ENCODE measurements around the gene PTOV1.

The PTOV1 gene

GRCh38 chr19:49850487-49851342 is at the start of gene PTOV1:
TSS of gene PTOV1 (plus strand) at chr19:49851159.
- peak in 1 of 2 experiments; percentile 80 for DNase-seq

DNA sequence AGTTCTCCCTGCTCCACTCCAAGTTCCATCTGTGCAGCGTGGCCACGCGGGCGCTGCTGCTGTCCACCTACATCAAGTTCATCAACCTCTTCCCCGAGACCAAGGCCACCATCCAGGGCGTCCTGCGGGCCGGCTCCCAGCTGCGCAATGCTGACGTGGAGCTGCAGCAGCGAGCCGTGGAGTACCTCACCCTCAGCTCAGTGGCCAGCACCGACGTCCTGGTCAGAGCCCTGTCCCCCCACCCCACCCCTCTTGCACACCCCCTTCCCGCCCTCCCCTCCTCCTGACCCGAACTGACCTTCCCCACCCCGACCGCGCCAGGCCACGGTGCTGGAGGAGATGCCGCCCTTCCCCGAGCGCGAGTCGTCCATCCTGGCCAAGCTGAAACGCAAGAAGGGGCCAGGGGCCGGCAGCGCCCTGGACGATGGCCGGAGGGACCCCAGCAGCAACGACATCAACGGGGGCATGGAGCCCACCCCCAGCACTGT is 49.5 kb upstream of the PTOV1 start:
- no peak for DNase-seq

DNA sequence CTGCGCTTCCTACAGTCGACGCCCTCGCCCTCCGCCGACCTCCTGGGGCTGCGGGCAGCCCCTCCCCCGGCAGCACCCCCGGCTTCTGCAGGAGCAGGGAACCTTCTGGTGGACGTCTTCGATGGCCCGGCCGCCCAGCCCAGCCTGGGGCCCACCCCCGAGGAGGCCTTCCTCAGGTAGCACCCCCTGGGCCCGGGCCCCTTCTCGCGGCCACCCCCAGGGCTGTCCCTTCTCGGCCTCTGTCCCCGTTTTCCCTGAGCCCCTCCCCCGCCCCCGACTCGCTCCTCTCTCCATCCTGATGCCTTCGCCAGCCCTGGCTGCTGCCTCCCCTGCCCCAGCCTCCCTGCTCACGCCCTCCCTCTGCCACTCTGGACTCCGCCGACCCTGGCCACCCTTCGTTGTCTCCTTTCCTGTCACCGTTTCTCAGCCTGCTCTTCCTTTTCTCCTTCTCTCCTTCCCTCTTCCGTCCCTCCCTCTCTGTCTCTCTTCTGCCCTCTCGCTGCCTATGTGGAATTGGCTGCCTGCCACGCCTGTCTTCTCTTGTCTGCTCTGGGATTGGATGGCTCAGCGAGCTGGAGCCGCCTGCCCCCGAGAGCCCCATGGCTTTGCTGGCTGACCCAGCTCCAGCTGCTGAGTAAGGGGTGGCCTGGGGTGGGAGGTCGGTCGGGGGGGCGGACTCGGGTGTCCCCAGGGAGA is 48.8 kb upstream of the PTOV1 start:
- DNase-seq, result peak in 1 of 2 experiments; percentile 84

DNA sequence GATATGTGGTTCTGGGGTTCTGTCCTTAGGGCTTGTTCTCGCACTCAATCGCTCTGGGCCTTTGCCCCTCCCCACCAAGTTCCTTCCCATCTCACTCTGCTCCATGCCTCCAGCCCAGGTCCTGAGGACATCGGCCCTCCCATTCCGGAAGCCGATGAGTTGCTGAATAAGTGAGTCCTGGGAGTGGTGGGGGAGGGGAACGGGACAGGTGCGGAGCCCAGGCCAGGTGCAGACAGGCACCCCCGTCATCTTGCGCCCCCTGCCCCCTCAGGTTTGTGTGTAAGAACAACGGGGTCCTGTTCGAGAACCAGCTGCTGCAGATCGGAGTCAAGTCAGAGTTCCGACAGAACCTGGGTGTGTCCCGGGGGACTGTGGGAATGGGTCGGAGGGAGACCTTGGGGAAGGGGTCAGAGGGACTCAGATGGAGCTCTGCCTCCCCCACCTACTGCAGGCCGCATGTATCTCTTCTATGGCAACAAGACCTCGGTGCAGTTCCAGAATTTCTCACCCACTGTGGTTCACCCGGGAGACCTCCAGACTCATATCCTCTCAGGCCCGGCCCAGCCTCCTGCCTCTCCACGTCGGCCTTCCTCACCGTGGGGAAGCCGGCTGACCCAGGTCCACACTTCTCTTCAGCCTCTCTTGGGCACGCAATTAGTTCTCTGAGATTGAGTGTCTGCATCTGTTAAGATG is 48.0 kb upstream of the PTOV1 start:
- DNase-seq, result no peak

DNA sequence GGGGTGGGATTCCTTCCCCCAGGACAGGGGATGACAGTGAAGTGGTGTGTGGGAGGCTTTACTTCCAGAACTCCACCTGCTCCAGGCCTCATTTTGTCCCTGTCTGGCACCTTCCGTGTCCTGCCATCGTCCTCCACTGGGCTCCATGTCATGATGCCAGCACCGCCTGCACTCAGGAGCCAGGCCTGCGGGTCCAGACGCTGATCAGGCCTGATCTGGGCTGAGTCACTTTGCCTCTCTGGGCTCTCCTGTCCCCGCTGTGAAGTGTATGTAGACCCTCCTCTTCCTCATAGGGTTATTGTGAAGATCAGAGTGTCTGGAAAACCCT is 47.5 kb upstream of the PTOV1 start:
- DNase-seq, result no peak

DNA sequence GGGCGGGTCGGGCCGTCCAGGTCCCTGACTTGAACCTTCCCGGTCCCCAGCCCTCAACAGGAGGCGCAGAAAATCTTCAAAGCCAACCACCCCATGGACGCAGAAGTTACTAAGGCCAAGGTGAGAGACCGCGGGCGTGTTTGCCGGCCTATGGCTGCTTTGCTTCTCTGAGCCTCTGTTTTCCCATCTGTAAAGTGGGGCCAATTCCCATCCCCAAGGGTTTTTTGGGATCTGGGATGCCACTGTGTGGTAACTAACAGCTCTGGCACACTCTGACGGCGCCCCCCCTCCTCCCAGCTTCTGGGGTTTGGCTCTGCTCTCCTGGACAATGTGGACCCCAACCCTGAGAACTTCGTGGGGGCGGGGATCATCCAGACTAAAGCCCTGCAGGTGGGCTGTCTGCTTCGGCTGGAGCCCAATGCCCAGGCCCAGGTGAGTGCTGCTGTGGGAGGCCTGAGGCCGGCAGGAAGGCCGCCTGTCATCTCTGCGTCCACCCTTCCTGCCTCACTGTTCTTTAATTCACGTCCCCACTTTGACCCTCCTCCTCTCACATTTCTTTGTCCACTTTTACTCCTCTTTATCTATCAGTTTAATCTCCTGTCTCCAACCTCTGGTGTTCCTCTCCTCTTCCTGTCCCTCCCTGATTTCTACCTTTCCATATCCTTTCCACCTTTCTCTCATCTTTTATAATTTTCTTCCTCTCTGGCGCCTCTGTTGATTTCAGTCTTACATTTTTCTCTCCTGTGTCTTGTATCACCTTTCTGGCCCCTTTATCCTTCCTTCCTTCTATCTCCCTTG is 44.9 kb upstream of the PTOV1 start:
- DNase-seq, result no peak

DNA sequence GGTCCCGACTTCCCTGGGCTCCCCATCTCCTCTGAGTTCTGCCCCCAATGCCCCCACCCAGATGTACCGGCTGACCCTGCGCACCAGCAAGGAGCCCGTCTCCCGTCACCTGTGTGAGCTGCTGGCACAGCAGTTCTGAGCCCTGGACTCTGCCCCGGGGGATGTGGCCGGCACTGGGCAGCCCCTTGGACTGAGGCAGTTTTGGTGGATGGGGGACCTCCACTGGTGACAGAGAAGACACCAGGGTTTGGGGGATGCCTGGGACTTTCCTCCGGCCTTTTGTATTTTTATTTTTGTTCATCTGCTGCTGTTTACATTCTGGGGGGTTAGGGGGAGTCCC is 44.4 kb upstream of the PTOV1 start:
- DNase-seq, result no peak

- no peak for DNase-seq
These were observed 43.7 kb upstream of the PTOV1 start for GRCh38 chr19:49807058-49807903.

DNA sequence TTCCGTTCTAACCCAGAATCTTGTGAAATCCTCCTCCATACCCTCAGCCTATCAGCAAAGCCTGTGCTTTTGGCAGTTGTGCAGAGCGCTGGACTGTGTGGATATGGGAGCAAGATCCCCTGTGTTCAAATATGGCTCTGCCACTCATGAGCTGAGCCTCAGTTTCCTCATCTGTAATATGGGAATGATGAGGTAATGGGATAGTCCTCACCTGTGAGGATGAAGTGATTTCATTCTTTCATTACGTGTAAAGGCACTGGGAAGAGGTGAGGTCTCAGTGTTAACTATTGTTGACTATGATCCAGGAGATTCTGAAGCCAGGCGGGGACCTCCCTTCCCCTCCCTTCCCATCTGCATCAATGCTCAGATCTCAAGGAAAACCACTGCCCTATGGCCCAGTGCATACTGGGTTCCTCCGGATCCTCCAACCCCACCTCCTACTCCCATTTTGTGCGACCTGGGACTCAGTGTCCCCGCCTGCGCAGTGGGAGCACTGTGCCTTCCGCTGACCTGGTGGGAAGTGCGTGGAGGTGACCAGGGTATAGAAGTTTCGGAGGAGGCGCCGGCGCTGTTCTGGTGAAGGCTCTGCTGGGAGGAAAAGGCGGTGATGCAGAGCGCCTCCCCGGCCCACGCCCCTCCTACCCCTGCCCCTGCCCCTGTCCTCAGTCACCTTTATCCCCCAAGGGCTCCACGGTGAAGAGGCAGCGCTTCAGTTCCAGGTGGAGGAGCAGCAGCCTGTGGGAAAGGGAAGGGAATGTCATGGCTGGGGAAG is 42.9 kb upstream of the PTOV1 start:
- no peak for DNase-seq

GRCh38 chr19:49808711-49809159 is 42.2 kb upstream of the PTOV1 start:
- DNase-seq, result peak in 1 of 2 experiments; percentile 22

GRCh38 chr19:49809160-49809940 is 41.6 kb upstream of the PTOV1 start:
- peak in 1 of 2 experiments; percentile 14 for DNase-seq

GRCh38 chr19:49809941-49810389 is 41.0 kb upstream of the PTOV1 start:
- no peak for DNase-seq

DNA sequence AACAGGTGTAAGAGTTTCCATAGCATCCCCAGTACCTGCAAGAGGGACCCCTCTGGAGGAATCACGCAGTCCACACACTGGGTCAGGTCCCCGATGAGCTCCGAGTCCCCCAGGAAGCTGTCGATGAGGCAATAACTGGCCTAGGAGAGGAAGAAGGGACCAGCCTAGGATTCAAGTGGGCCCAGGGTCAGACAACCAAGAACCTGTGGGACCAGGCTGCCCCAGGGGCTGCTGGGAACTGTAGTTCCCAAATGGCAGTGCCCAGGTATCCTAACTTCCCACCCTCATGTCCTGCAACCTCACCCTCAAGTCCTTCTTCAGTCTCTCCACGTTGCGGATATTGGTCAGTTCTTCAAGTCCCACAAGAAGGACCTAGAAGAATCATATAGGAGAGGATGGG is 39.6 kb upstream of the PTOV1 start:
- no peak for DNase-seq

GRCh38 chr19:49812452-49812996 is 38.4 kb upstream of the PTOV1 start:
- no peak for DNase-seq

DNA sequence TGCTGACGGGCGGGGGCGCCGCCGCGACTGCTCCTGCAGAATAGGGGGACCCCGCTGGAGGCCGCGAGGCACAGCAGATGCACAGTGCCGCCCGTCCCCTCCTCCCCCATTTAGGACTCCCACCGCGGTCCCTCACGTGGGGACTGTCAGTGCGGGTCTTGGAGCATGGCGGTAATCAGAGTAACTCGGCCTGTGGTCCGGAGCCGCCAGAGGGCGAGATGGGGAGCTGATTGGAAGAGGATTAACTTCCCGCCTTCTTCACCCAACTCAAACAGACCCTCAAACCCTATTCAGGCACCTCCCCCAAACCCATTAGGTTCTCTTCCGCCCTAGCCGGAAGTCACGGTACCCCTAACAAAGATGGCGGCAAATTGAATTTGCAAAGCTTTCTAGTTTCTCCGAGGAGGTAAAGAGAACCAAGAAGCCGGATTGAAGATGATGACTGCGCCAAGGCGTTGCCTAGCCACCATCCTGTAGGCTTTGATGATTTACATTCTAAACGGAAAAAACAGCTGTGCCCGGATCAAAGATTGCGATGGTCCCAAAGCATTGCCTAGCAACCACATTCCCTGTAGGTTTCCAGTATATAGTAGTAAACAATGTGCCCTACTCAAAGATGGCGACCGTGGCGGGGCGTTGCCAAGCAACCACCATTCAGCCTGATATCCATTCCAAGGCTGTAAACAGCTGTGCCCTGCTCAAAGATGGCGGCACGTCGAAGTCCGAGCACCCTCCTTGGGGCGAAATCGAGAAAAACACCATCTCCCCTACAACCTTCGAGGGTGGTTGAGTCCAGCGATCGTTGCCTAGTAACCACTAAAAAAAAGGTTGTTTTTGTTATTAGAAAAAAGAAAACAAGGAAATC is 37.7 kb upstream of the PTOV1 start, which contains the start of gene FUZ:
TSS of gene FUZ (minus strand) at position 296 of the 865 bp plus-strand sequence. CDS start at position 110, 186 bp downstream.
- DNase-seq, result peak; percentile 60 to 96

DNA sequence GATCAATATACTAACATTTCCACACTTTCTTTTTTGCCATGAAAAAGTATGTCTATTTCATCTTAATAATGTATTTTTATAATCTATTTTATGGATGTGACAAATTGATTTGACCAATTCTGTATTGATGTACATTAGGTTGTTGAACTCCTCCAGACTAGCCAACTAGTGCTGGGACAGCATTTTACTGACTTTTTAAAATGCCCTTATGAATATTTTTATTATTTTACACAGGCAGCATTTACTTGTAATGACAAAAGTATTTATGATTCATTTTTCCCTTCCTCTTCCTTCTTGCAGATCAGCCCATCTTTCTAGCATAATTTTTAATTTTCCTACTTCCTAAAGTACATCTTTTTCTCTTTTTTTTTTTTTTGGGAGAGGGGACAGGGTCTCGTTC is 36.9 kb upstream of the PTOV1 start:
- DNase-seq, result no peak

DNA sequence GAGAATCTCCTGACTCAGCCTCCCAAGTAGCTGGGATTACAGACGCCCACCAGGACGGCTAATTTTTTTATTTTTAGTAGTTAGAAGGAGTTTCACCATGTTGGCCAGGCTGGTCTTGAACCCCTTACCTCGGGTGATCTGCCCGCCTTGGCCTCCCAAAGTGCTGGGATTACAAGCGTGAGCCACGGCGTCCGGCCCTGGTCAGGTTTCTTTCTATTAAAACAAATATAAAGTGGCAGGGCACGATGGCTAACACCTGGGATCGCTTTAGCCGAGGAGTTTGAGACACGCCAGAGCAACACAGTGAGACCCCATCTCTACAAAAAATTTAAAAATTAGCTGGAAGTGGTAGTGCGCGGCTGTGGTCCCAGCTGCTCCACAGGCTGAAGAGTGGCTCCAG is 34.4 kb upstream of the PTOV1 start:
- DNase-seq, result no peak

- DNase-seq, result peak in 1 of 2 experiments; percentile 62
These were observed 32.9 kb upstream of the PTOV1 start, which contains the start of gene MED25 for GRCh38 chr19:49817964-49818648. TSS of gene MED25 (plus strand) at chr19:49818289. CDS start at chr19:49818342, 53 bp downstream.

Data from cerebellar nuclear complex (tissue), 1 donor.